Bronchial smooth muscle cell (primary cell): Measurements from ENCODE around the gene RPL31. TPM values are rescaled to one million over a fixed set of nuclear protein-coding genes. Genes with fewer than 3 reads are reported as not detected.

Experiments
- total RNA-seq: library from RNA; depleted of rRNA; stranded (reverse); fragments of >200 nt; gene quantifications from 2 replicates; pipeline ENCODE4 v1.2.1, GENCODE V29; 2014

Gene RPL31
- total RNA-seq, result 1,500 and 2,183 TPM in 2 replicates

GRCh38 chr2:101001691-101002561 lies at the start of gene RPL31:
Gene RPL31 (plus strand): TSS chr2:101002289. CDS start chr2:101002702, 413 bp downstream.

Other genes starting within 250 kb of the RPL31 start
- gene NPAS2, start 182.2 kb upstream of the RPL31 start, total RNA-seq, result 1.7 and 2.7 TPM in 2 replicates
- 10.7 and 15.1 TPM in 2 replicates for gene TBC1D8, start 149.1 kb downstream of the RPL31 start, total RNA-seq